ENCODE measurements around the gene CCDC92. TPM values are rescaled to one million over a fixed set of nuclear protein-coding genes. Genes with fewer than 3 reads are reported as not detected.

Gene CCDC92
- total RNA-seq, 1 donor: 8.2 TPM

GRCh38 chr12:124017064-124017463 is 44.4 kb upstream of the CCDC92 start:
- no peak overlapping the region for H3K4me3 ChIP-seq (ENCODE audit: low read depth, low read length)
- no peak for DNase-seq (ENCODE audit: low read depth)
- TF ChIP-seq CTCF (IDR thresholded peaks at IDR 0.05; ENCODE audit: insufficient read depth, low read depth, low read length): no peak

- TF ChIP-seq CTCF (IDR thresholded peaks at IDR 0.05; ENCODE audit: insufficient read depth, low read depth, low read length): no peak
- H3K4me3 ChIP-seq (ENCODE audit: low read depth, low read length): no peak overlapping the region
- DNase-seq (ENCODE audit: low read depth): no peak
Observed at GRCh38 chr12:124015494-124016461, 43.1 kb upstream of the CCDC92 start.

GRCh38 chr12:124013073-124013472 is 40.4 kb upstream of the CCDC92 start:
- no peak for DNase-seq (ENCODE audit: low read depth)
- TF ChIP-seq CTCF (IDR thresholded peaks at IDR 0.05; ENCODE audit: insufficient read depth, low read depth, low read length): no peak

GRCh38 chr12:124011435-124012115 is 38.9 kb upstream of the CCDC92 start:
- no peak for DNase-seq (ENCODE audit: low read depth)
- TF ChIP-seq CTCF (IDR thresholded peaks at IDR 0.05; ENCODE audit: insufficient read depth, low read depth, low read length): no peak

More at GRCh38 chr12:124013073-124013472, 40.4 kb upstream of the CCDC92 start:
- H3K4me3 ChIP-seq (ENCODE audit: low read depth, low read length): no peak overlapping the region

GRCh38 chr12:124010687-124011086 is 38.1 kb upstream of the CCDC92 start:
- DNase-seq (ENCODE audit: low read depth): no peak
- no peak for TF ChIP-seq CTCF (IDR thresholded peaks at IDR 0.05; ENCODE audit: insufficient read depth, low read depth, low read length)
- no peak overlapping the region for H3K4me3 ChIP-seq (ENCODE audit: low read depth, low read length)

More at GRCh38 chr12:124011435-124012115, 38.9 kb upstream of the CCDC92 start:
- no peak overlapping the region for H3K4me3 ChIP-seq (ENCODE audit: low read depth, low read length)

GRCh38 chr12:124009781-124010180 is 37.1 kb upstream of the CCDC92 start:
- no peak for DNase-seq (ENCODE audit: low read depth)
- no peak for TF ChIP-seq CTCF (IDR thresholded peaks at IDR 0.05; ENCODE audit: insufficient read depth, low read depth, low read length)
- no peak overlapping the region for H3K4me3 ChIP-seq (ENCODE audit: low read depth, low read length)
